Endometrial microvascular endothelial cells (primary cell): ENCODE data around the gene RNASEL. TPM values are rescaled to one million over a fixed set of nuclear protein-coding genes. Genes with fewer than 3 reads are reported as not detected.
"Not testable (repeated sequence)": the region's sequence is repeated elsewhere in the genome, so short reads cannot be mapped to it uniquely, and the experiment has no call there.

Experiments
- in situ Hi-C: cut with HindIII; loops from 2 replicates; pipeline ENCODE4 v1.10.0; 2017; ENCODE audit warnings: low sequenced_read_pairs, low pct_unique_long_range_greater_than_20kb; ENCODE audit errors: inconsistent ontology term
- total RNA-seq: library from RNA; depleted of rRNA; stranded (reverse); fragments of >200 nt; gene quantifications from one replicate; pipeline ENCODE4 v1.2.3, GENCODE V29; 2015; ENCODE audit errors: inconsistent ontology term

Gene RNASEL, protein sequence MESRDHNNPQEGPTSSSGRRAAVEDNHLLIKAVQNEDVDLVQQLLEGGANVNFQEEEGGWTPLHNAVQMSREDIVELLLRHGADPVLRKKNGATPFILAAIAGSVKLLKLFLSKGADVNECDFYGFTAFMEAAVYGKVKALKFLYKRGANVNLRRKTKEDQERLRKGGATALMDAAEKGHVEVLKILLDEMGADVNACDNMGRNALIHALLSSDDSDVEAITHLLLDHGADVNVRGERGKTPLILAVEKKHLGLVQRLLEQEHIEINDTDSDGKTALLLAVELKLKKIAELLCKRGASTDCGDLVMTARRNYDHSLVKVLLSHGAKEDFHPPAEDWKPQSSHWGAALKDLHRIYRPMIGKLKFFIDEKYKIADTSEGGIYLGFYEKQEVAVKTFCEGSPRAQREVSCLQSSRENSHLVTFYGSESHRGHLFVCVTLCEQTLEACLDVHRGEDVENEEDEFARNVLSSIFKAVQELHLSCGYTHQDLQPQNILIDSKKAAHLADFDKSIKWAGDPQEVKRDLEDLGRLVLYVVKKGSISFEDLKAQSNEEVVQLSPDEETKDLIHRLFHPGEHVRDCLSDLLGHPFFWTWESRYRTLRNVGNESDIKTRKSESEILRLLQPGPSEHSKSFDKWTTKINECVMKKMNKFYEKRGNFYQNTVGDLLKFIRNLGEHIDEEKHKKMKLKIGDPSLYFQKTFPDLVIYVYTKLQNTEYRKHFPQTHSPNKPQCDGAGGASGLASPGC
- total RNA-seq: 2.6 TPM

DNA sequence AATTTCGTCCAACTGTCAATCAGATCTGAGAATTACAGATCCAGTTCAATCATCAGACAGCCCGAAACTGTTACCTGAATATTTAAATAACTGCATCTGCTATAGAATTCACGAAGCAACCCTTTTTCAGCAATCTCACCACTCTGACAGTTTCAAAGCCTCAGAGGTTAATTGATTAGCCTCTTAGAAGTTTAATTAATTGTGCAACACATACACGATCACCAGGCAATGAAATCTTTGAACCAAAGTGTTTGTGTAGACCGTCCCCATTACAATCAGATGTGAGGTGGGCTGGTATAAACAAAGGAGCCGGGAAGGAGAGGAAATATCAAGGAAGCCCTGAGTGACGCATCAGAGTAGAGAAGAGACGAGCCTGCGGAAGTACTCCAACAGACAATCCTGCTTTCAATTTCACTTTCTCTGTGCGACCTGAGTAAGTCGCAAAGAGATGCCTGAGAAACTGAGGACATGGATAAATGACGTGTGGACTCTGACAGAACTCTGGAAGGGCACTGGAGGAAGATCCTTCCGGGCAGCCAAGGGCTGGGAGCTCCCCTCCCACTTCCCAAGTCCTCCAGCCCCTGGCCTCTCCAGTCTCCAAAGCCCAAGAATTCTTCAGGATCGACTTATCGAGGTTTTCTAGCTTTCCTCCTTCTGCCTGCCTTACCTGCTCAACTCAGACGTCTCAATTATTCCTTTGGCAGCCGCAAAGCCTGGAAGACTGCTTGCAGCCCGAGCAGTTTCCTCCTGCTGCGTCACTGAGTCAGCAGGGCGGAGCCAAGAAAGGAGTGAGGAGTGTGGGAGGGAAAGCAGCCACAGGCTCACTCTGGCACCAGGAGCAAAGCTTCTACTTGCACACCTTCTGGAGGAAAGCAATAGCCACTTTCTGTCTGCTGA, at the start of gene RNASEL:
RNASEL (minus strand) TSS at position 757 of the 897 bp plus-strand sequence. CDS start 2,450 bp downstream, outside the sequence.
- in situ Hi-C loops: no loop called here

DNA sequence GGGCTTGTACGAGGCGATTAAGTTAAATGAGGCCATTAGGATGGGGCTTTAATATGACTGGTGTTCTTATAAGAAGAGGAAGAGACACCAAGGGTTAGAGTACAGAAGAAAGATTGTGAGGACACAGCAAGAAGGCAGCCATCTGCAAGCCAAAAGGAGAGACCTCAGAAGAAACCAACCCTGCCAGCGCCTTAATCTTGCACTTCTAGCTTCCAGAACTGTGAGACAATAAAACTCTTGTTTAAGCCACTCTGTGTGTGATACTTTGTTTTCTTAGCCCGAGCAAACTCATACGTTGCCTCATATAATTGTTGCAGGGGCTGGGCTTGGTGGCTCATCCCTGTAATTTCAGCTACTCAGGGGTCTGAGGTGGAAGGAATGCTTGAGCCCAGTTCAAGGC, 48.7 kb upstream of the RNASEL start:
- in situ Hi-C loops: no loop called here

DNA sequence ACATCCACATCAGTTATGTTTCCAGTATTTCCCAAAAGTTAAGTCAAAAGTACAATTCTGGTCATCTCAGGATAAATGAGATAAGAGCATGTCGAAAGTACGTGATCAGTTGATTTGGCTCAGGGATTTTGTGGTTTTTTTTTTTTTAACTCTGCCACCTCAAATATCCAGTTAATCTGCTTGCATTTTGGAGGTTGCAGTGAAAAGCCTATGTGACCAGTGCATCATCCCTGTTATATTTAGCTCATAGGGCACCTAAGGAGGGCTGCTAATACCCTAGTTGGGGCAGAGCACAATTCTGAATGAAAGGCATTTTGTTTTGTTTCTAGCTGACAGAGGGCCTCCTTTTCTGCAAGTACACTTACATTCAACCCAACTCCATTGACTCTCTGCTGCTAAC, 46.8 kb upstream of the RNASEL start:
- in situ Hi-C loops: no loop called here

DNA sequence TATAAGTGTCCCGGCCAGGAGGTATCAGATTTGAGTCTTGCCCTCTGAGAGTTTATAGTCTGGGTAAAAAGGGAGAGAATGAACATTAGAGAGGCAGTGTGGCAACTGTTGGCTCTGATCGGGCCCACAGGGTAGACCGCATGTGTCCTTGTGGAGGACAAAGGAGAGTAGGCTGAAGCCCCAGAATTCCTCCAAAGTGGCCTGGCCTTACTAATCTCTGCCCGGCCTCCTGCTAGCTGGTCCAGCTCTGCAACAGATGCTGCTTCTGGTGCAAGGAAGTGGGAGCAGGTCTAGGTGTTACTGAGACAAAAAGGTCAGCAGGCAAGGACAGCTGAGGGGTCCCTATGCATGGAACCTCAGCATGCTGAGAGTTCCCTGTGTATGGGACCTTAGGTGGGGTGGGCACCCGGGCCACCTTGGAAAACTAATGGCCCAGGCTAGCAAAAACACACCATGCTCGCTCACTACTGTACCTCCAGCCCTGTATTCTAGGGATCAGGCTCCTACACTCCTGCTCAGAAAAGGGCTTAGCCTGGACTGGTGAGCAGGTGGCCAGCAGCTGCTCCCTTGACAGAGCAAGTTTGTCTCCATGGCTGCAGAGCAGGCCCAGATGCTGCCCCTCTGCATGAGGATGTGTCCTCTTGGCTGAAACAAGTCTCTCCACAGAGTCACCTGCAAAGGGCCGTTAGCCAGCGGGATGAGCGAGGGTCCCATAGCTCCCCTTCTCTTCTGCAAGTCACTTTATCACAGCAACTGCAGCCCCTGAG, 45.4 kb upstream of the RNASEL start:
- in situ Hi-C loops: no loop called here

DNA sequence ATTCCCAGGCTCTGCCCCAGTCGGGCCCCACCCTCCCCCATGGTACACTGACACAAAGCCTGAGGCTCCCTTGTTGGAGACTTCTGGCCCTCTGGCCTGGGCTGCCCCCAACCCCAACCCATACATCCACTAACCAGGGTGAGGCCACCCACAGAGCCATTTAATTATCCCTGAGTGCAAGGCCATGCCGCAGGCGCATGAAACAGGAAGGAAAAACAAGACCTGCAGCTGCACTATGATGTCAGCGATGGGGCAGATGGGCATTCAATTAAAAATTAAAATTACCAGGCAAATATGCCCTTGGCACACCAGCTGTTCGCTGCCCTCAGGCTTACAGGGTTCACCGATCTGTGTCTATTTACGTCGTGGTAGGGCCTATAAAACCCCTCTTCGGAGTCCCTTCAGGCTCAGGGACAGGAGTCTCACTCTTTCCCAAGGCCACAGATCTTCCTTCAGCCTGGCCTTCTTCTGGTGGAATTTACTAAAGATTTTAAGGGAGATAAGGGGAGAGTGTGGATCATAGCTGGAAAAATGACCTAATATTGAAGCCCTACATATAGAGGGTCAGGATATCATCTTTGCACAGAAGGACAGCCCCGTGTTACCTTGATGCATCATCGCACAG, 44.7 kb upstream of the RNASEL start:
- in situ Hi-C loops: no loop called here

DNA sequence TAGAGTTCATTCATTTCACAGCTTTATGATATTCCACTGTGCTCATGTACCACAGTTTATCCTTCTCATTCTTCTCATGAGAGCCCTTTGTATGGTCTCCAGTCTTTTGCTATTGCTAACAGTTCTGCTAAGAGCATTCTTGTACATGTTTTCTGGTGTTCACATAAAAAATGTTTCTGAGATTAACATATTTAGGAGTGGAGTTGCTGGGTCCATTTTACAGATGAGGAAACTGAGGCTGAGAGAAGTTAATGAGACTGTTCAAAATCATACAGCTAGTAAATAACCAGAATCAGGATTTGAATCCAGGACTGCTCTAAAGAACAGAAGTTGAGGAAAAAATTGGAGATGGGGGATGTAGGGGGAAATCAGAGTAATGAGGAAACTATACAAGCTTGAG, 44.0 kb upstream of the RNASEL start:
- in situ Hi-C loops: no loop called here

DNA sequence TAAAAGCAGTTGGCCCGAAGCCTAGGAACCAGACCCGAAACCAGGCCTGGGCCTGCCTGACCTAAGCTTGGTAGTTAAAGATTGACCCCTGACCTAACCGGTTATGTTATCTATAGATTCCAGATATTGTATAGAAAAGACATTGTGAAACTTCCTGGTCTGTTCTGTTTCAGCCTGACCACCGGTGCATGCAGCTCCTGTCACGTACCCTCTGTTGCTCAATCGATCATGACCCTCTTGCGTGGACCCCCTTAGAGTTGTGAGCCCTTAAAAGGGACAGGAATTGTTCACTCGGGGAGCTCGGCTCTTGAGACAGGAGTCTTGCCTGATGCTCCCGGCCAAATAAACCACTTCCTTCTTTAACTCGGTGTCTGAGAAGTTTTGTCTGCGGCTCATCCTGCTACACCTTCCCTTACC, 43.4 kb upstream of the RNASEL start:
- in situ Hi-C loops: not testable (repeated sequence)

DNA sequence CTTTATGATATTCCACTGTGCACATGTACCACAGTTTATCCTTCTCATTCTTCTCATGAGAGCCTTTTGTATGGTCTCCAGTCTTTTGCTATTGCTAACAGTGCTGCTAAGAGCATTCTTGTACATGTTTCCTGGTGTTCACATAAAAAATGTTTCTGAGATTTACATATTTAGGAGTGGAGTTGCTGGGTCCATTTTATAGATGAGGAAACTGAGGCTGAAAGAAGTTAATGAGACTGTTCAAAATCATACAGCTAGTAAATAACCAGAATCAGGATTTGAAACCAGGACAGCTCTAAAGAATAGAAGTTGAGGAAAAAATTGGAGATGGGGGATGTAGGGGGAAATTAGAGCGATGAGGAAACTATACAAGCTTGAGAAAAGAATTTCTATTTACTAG, 42.9 kb upstream of the RNASEL start:
- in situ Hi-C loops: no loop called here

DNA sequence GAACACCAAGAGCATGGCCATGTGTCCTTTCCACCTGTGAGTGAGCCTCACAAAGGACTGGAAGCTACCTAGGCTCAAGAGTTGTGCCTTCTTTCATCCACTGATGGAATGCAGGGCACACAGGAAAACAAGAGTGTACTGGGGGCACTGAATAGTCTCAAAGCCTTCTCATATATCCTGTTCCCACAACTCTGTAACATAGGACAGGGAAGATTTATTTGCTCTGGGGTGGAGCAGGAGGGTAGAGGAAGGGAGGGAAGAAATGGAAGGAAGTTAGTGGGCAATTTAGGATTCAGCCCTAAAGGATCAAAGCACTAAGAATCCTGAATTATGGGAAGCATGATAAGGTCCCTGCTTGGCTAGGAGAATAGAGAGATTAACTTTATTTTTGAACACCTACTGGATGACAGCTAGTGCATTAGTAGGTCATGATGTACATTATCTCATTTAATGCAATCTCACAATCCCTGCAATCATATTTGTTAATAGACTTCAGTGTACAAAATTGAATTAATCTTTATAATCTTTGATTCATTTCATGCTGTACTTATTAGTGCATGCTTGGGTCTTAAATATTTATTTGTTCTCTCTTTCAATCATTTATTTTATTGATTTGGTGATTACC, 42.1 kb upstream of the RNASEL start:
- in situ Hi-C loops: no loop called here

DNA sequence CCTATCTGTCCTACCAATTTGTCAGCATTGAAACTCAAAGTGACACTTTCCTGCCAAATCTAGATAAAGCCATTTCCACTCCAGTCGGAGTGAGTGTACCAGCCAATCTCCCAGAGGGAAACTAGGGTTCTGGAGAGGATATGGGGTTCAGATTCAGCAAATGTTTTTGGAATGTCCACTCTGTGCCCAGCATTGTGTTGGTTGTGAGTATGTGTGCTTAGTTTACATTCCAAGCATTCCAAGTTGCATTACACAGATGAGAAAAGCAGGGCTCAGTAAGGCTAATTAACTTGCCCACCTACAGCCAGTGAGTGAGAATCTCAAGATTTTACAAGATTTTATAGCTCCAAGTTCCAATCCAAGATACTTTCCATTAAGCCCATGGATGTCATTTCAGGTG, 41.5 kb upstream of the RNASEL start:
- in situ Hi-C loops: no loop called here

DNA sequence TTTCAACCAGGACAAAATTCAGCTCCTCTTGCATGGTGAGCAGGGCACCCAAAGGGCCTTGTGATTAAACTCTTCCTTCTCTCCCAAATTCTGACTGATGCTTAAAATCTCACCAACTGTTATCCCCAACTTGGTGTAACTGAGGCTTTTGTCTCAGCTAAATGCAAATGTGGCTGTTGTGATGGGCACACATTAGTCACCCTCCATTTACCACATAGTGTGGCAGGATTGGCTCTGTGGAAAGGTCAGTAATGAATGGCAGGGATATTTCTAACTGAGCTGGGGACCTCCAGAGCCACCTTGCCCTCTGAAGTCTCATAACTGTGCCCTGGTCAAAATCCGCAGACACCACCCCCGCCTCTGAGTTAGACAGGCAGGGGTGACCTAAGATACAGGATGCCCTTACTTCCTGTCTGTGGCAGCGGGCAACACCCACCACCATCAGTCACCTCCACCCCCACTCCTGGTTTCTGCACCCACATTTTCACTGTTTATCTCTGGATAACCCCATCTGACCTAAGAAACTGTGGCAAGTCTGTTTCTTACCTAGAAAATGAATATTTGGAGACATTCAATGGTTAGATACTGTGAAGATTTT, 40.5 kb upstream of the RNASEL start:
- in situ Hi-C loops: no loop called here

DNA sequence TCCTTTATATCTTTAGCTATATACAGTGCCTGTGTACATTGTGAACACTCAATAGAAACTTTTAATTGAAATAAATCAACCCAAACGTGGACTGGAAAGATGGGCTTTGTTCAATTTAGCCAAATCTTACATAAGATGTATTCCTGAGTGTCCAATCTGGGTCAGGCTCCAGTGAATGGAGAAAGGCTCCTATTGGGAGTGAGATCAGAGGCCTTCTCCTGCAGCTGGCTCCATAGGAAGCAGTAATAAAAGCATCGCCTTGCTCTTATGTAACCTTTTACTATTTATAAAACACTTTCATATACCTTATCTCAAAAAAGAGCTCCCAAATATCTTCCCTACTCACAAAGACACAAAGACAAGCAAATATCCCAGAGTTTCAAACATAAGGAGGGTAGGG, 40.0 kb upstream of the RNASEL start:
- in situ Hi-C loops: no loop called here

DNA sequence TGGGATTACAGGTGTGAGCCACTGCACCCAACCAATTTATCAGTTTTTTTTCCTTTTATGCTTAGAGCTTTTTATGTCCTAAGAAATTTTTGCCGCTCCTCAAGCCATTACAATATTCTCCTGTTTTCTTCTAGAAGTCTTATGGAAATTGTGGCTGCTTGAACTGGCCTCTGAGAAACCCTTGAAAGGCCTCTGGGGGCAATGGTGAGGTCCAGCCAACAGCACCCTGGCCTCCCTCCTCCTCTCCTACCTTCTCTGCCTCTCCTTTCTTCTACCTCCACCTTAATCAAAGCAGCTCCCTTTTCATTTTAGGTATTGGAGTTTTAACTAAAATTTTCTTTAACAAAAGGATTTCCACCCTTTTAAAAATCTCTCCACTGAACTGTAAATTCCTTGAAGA, 39.6 kb upstream of the RNASEL start:
- in situ Hi-C loops: no loop called here

DNA sequence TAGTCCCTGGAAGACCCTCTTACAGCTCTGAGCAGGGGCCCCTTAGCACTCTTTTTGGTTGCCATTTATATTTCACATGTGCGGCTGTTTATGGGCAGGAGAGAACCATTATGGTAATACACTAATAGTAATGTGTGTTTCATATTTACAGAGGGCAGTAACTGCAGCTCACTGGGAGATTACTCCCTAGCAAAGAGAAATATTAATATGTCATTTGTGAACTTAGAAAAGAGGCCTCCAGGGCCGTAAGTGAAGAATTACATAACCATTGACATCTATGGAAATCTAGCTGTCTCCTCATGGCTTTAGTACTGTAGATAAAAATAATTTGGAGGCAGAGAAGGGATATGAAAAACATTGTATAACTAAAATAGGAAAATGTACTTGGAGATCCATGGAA, 38.6 kb upstream of the RNASEL start:
- in situ Hi-C loops: no loop called here

DNA sequence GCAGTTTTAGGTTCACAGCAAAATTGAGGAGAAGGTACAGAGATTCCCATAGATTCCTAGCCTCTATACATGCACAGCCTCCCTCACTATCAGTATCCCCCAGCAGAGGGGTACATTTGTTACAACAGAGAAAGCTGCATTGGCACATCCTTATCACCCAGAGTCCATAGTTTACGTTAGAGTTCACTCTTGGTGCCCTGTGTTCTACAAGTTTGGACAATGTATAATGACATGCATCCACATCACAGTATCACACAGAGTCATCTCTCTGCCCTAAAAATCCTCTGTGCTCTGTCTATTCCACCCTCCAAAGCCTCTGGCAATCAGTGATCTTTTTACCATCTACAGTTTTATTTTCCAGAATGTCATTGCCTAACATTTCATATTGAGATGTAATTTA, 37.5 kb upstream of the RNASEL start:
- in situ Hi-C loops: no loop called here

DNA sequence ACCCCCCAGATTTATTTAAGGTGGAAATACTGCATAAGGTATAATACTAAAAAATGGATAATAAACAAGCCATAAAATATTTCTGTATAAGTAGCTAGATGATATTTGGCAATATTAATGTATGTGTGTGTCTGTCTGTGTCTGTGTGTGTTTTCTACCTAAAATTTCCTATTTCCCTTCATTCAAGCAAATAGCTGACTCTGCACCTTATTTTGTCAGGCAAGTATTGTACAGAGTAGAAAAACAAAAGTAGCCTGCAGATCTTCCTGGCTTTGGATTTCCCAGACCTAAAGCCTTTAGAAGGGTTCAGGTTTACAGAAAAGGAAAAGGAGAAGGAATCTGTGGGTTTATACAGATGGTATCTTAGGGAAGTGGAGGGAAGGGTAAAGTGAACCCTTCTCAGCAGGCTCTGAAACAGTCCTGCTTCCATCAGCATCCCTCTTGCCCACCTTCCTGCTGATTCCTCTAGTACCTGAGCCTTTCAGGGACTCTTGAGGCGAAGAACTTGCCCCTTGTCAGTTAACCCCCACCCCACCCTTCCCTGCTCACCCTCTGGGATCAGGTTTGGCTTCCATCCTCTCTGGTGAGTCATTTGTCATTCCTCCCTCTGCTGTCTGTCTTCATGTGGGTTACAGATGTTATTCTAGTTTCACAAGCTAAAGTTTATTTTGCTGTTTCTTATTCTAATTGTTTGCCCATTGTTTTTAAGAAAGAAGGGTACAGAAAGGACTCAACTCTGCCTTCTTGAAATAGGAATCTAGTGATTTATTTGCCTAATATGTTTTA, 36.9 kb upstream of the RNASEL start:
- in situ Hi-C loops: no loop called here

DNA sequence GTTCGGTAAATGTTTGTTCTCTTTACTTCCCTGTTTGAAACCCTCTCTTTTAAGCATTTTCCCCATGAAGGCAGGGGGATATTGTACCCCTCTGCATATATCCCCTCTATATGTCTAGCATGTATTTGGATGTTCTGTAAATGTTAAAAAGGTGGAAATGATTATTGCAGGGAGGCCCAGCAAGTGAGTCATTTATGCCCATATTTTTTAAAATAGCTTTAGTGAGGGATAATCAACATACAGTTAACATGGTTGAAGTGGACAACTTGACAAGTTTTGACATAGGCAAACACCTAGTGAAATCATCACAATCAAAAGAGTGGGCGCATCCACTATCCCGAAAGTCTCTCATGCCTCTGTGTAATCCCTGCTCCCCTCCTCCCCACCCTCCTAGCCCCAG, 36.0 kb upstream of the RNASEL start:
- in situ Hi-C loops: no loop called here
